IMR-90 (cell line): ENCODE results near the gene CLEC17A. TPM values are rescaled to one million over a fixed set of nuclear protein-coding genes. Genes with fewer than 3 reads are reported as not detected.

Source experiments
- ATAC-seq: fragments of 200-7000 bp; cut with Tn5 transposase; 2 replicates; pipeline ENCODE4 v1.9.1; 2020; ENCODE audit warnings: low read depth, mild to moderate bottlenecking, moderate library complexity
- BruUV-seq: library from RNA; stranded (reverse); fragments of 400-500 nt; replicated peaks from 2 replicates; lab custom pipeline; 2021; lab: Mats Ljungman, UMichigan
- CTCF ChIA-PET: fragments of 300-600 bp; formaldehyde crosslinking; extraction: SDS; loops from one replicate; lab custom pipeline; 2021; ENCODE audit warnings: antibody characterized with exemption; lab: Yijun Ruan, JAX
- POLR2A ChIA-PET: fragments of 300-600 bp; sonication (Branson Sonifier 250); formaldehyde crosslinking; loops from one replicate; lab custom pipeline; 2022; ENCODE audit warnings: antibody characterized with exemption; ENCODE audit not compliant: unreplicated experiment; lab: Charles Lee
- DNase-seq: peaks from one replicate; pipeline ENCODE4 v3.0.0; 2013
- H2AFZ ChIP-seq: replicated peaks from 2 replicates; pipeline ENCODE3; 2013; ENCODE audit warnings: low read length, mild to moderate bottlenecking; ENCODE audit not compliant: poor library complexity
- H2AK5ac ChIP-seq: 2 replicates; pipeline ENCODE4 v1.6.1; 2013; ENCODE audit warnings: low read depth, low read length, inconsistent platforms
- H2AK9ac ChIP-seq: replicated peaks from 2 replicates; pipeline ENCODE3; 2013; ENCODE audit warnings: mild to moderate bottlenecking, low read depth, low read length, moderate library complexity; ENCODE audit not compliant: poor library complexity
- H2BK120ac ChIP-seq: 2 replicates; pipeline ENCODE4 v1.6.1; 2013; ENCODE audit warnings: low read depth, low read length, inconsistent platforms
- H2BK15ac ChIP-seq: 3 replicates; pipeline ENCODE4 v1.6.1; 2013; ENCODE audit warnings: low read depth, low read length, inconsistent platforms
- H2BK20ac ChIP-seq: 2 replicates; pipeline ENCODE4 v1.6.1; 2013; ENCODE audit warnings: low read depth, mild to moderate bottlenecking, inconsistent platforms, low read length, moderate library complexity
- H2BK5ac ChIP-seq: 2 replicates; pipeline ENCODE4 v1.6.1; 2013; ENCODE audit warnings: mild to moderate bottlenecking, low read depth, low read length, inconsistent platforms; ENCODE audit not compliant: poor library complexity, severe bottlenecking
- H3K14ac ChIP-seq: replicated peaks from 2 replicates; pipeline ENCODE4 v1.6.1; 2013; ENCODE audit warnings: low read depth, low read length, inconsistent platforms
- H3K18ac ChIP-seq: 2 replicates; pipeline ENCODE4 v1.6.1; 2013; ENCODE audit warnings: low read depth, low read length, control low read depth
- H3K23ac ChIP-seq: 2 replicates; pipeline ENCODE4 v1.6.1; 2013; ENCODE audit warnings: low read depth, low read length, inconsistent platforms
- H3K27ac ChIP-seq: 2 replicates; pipeline ENCODE4 v1.5.1; 2013; ENCODE audit warnings: mild to moderate bottlenecking, control low read depth, low read length; ENCODE audit not compliant: insufficient read depth
- H3K27me3 ChIP-seq: 2 replicates; pipeline ENCODE4 v1.6.1; 2013; ENCODE audit warnings: low read length; ENCODE audit not compliant: control insufficient read depth, insufficient read depth
- H3K36me3 ChIP-seq: 2 replicates; pipeline ENCODE4 v1.6.1; 2013; ENCODE audit warnings: low read length, mixed read lengths; ENCODE audit not compliant: control insufficient read depth, insufficient read depth
- H3K4ac ChIP-seq: 2 replicates; pipeline ENCODE4 v1.6.1; 2013; ENCODE audit warnings: low read depth, low read length, inconsistent platforms
- H3K4me1 ChIP-seq: 2 replicates; pipeline ENCODE4 v1.6.1; 2013; ENCODE audit warnings: low read length, mixed read lengths; ENCODE audit not compliant: control insufficient read depth, insufficient read depth
- H3K4me2 ChIP-seq: 2 replicates; pipeline ENCODE4 v1.6.1; 2013; ENCODE audit warnings: low read depth, mild to moderate bottlenecking, control low read depth, low read length, moderate library complexity
- H3K4me3 ChIP-seq: 2 replicates; pipeline ENCODE4 v1.5.1; 2013; ENCODE audit warnings: low read depth, mild to moderate bottlenecking, control low read depth, low read length, moderate library complexity; ENCODE audit not compliant: insufficient read depth
- H3K56ac ChIP-seq: 2 replicates; pipeline ENCODE4 v1.6.1; 2013; ENCODE audit warnings: low read length, inconsistent platforms; ENCODE audit not compliant: insufficient read depth; ENCODE audit errors: extremely low read depth
- H3K79me1 ChIP-seq, 2 experiments: 2 replicates each; pipeline ENCODE4 v1.6.1; 2013; ENCODE audit warnings: low read length in 2 of 2, inconsistent platforms in 1 of 2, low read depth in 1 of 2
- H3K9ac ChIP-seq: 2 replicates; pipeline ENCODE4 v1.6.1; 2013; ENCODE audit warnings: low read depth, low read length, control low read depth
- H3K9me1 ChIP-seq: 2 replicates; pipeline ENCODE4 v1.6.1; 2013; ENCODE audit warnings: low read length, inconsistent platforms; ENCODE audit not compliant: insufficient read depth
- H3K9me3 ChIP-seq: 2 replicates; pipeline ENCODE4 v1.6.1; 2013; ENCODE audit warnings: low read length; ENCODE audit not compliant: control insufficient read depth, insufficient read depth
- H4K20me1 ChIP-seq: 2 replicates; pipeline ENCODE4 v1.6.1; 2013; ENCODE audit warnings: low read length, inconsistent platforms; ENCODE audit not compliant: insufficient read depth
- H4K5ac ChIP-seq: 2 replicates; pipeline ENCODE4 v1.6.1; 2013; ENCODE audit warnings: mild to moderate bottlenecking, low read depth, low read length, control low read depth
- H4K8ac ChIP-seq, 2 experiments: 2 replicates each; pipeline ENCODE4 v1.6.1; 2013; ENCODE audit warnings: low read depth in 2 of 2, low read length in 2 of 2, control low read depth in 1 of 2, inconsistent platforms in 1 of 2
- H4K91ac ChIP-seq: 2 replicates; pipeline ENCODE4 v1.6.1; 2013; ENCODE audit warnings: low read depth, low read length, inconsistent platforms; ENCODE audit not compliant: insufficient read depth
- CEBPB ChIP-seq: IDR thresholded peaks from 2 replicates; pipeline ENCODE4 v1.6.1; 2012; ENCODE audit warnings: low read depth, low read length, improper control_type of control experiment
- CHD1 ChIP-seq: IDR thresholded peaks from 2 replicates; pipeline ENCODE4 v1.6.1; 2012; ENCODE audit warnings: low read depth, low read length, improper control_type of control experiment
- FOS ChIP-seq: fragments of 150-350 bp; IDR thresholded peaks from 2 replicates; pipeline ENCODE4 v1.6.1; 2016; ENCODE audit warnings: low read depth, low read length
- MXI1 ChIP-seq: IDR thresholded peaks from 2 replicates; pipeline ENCODE4 v1.6.1; 2012; ENCODE audit warnings: low read depth, mild to moderate bottlenecking, low read length, moderate library complexity, borderline replicate concordance
- NFE2L2 ChIP-seq: fragments of 150-350 bp; IDR thresholded peaks from 2 replicates; pipeline ENCODE4 v1.6.1; 2016; ENCODE audit warnings: low read depth, mild to moderate bottlenecking, low read length
- POLR2A ChIP-seq: IDR thresholded peaks from 2 replicates; pipeline ENCODE4 v1.6.1; 2012; ENCODE audit warnings: mild to moderate bottlenecking, low read depth, low read length
- RCOR1 ChIP-seq: IDR thresholded peaks from 2 replicates; pipeline ENCODE4 v1.6.1; 2012; ENCODE audit warnings: mild to moderate bottlenecking, low read length, improper control_type of control experiment; ENCODE audit not compliant: insufficient replicate concordance
- SMC3 ChIP-seq: fragments of 150-350 bp; IDR thresholded peaks from 2 replicates; pipeline ENCODE4 v1.6.1; 2016; ENCODE audit warnings: low read depth, mild to moderate bottlenecking, antibody characterized with exemption, low read length, moderate library complexity
- USF2 ChIP-seq: fragments of 150-350 bp; IDR thresholded peaks from 2 replicates; pipeline ENCODE4 v1.6.1; 2017; ENCODE audit warnings: mild to moderate bottlenecking, antibody characterized with exemption, low read length, low read depth
- WGBS, 2 experiments: methylation state at CpG; one replicate each; pipeline versions ENCODE4 v1.1.5 to v1.1.7; 2013; ENCODE audit warnings: missing lambda C conversion rate in 2 of 2; ENCODE audit not compliant: insufficient read length in 1 of 2; ENCODE audit errors: extremely low coverage in 2 of 2; 5-methylcytosine and 5-hydroxymethylcytosine counted together
- dilution Hi-C: fragments of 300-500 bp; cut with HindIII; formaldehyde crosslinking; loops from one replicate; pipeline ENCODE4 v1.14.3; 2018; ENCODE audit warnings: low sequenced_read_pairs; ENCODE audit not compliant: unreplicated experiment
- in situ Hi-C: fragments of 300-500 bp; cut with MboI; formaldehyde crosslinking; loops from 3 replicates; pipeline ENCODE4 v1.14.3; 2019; ENCODE audit warnings: low sequenced_read_pairs, inconsistent platforms, mixed read lengths
- intact Hi-C: fragments of 100-400 bp; cut with micrococcal nuclease; formaldehyde crosslinking; loops from 2 replicates; pipeline ENCODE4 v1.10.0; 2022
- polyA plus RNA-seq, 3 experiments: library from polyadenylated mRNA; depleted of rRNA; stranded (reverse); fragments of >200 nt; gene quantifications; 2 replicates each; pipeline ENCODE4 v1.2.3, GENCODE V29; 2012; ENCODE audit warnings: low replicate concordance in 1 of 3
- total RNA-seq: library from RNA; depleted of rRNA; stranded (reverse); fragments of >200 nt; gene quantifications from 2 replicates; pipeline ENCODE4 v1.2.3, GENCODE V29; 2012

The CLEC17A gene
- total and polyA plus RNA-seq, 2 of the 4 experiments (the other 2 are of a cell fraction), result 0.05 TPM; not detected in 1

- no peak overlapping the region for H2BK20ac ChIP-seq
- H4K20me1 ChIP-seq, result 0 out of 2 replicates have a peak, but pooled peaks cover 4% of the 10 kb centered on the region
- H3K27ac ChIP-seq, result no peak overlapping the region
- no peak overlapping the region for H2AK9ac ChIP-seq
- H3K18ac ChIP-seq, result no peak overlapping the region
- WGBS, 2 experiments, result 74% methylated on average over 8 of the region's 31 CpGs; no CpG with 5 or more reads in 1 of the 2 experiments
- no TSS peak for BruUV-seq
- H3K27me3 ChIP-seq, result no peaks in the 10 kb centered on the region
- H2BK15ac ChIP-seq, result no peak overlapping the region
- no peak overlapping the region for H2BK5ac ChIP-seq
- no peak overlapping the region for H2BK120ac ChIP-seq
- H2AK5ac ChIP-seq, result no peak overlapping the region
- no peak overlapping the region for H3K4me3 ChIP-seq
- H4K5ac ChIP-seq, result no peak overlapping the region
- intact Hi-C loops, result no loop called here
- peaks cover 15 to 30% of the 10 kb centered on the region in 2 experiments for H3K79me1 ChIP-seq
- H3K9me3 ChIP-seq, result no peaks in the 10 kb centered on the region
- ChIA-PET POLR2A (no interaction called here), CTCF (no interaction called here)
- no peak overlapping the region for H2AFZ ChIP-seq
- ATAC-seq (no peak), DNase-seq (no peak)
- dilution Hi-C loops, result no loop called here
- peaks cover 17% of the 10 kb centered on the region for H3K36me3 ChIP-seq
- TF ChIP-seq POLR2A (no peak), NFE2L2 (no peak), USF2 (no peak), MXI1 (no peak), CEBPB (no peak), SMC3 (no peak), FOS (no peak), CHD1 (no peak), RCOR1 (no peak)
- no peak overlapping the region for H3K9ac ChIP-seq
- no peak overlapping the region for H4K91ac ChIP-seq
- no peak overlapping the region for H3K56ac ChIP-seq
- H3K4me1 ChIP-seq, result peaks cover 7% of the 10 kb centered on the region; the same call in 1 of the 2 replicates
- H4K8ac ChIP-seq, result no peak overlapping the region
- no peak overlapping the region for H3K14ac ChIP-seq
- in situ Hi-C loops, result loop anchor here (25.0 kb wide), 1 partner anchor 871 kb away; the partner anchor contains the start of gene WIZ
- 0 out of 2 replicates have a peak, but pooled peaks cover 5% of the 10 kb centered on the region for H3K9me1 ChIP-seq
- no peak overlapping the region for H3K23ac ChIP-seq
- H3K4ac ChIP-seq, result no peak overlapping the region
- H3K4me2 ChIP-seq, result no peak overlapping the region
These were observed 16.8 kb upstream of the CLEC17A start for GRCh38 chr19:14565765-14566711.
